CD14-positive monocyte (primary cell): ENCODE measurements around the gene TIMP2. TPM values are rescaled to one million over a fixed set of nuclear protein-coding genes. Genes with fewer than 3 reads are reported as not detected.
A peak's percentile ranks its signal among the peaks of the same experiment; 100 is the strongest.
"Not testable (repeated sequence)": the region's sequence is repeated elsewhere in the genome, so short reads cannot be mapped to it uniquely, and the experiment has no call there.

Source experiments
- DNase-seq, 3 donors: peaks; one replicate each; pipeline ENCODE4 v3.0.0-alpha.2; 2011 to 2022
- H2AFZ ChIP-seq: 2 replicates; pipeline ENCODE4 v1.6.0; 2012; ENCODE audit warnings: mild to moderate bottlenecking, low read depth, low read length, inconsistent platforms; ENCODE audit not compliant: insufficient read depth, poor library complexity, severe bottlenecking
- H3K27ac ChIP-seq, 2 donors: 1 replicate in 1 of 2; 2 replicates in 1 of 2; pipeline ENCODE4 v1.5.1; 2012 to 2013; ENCODE audit warnings: low read length in 2 of 2, control low read depth in 1 of 2, inconsistent platforms in 1 of 2, low read depth in 1 of 2, mild to moderate bottlenecking in 1 of 2
- H3K27me3 ChIP-seq, 2 donors: one replicate each; pipeline versions ENCODE4 v1.6.0 to v1.6.1; 2011 to 2013; ENCODE audit warnings: low read length in 2 of 2; ENCODE audit not compliant: control insufficient read depth in 2 of 2, insufficient read depth in 2 of 2
- H3K36me3 ChIP-seq, 2 donors: replicated peaks in 1 of 2; 1 replicate in 1 of 2; 2 replicates in 1 of 2; pipeline versions ENCODE4 v1.5.1 to v1.6.1; 2012 to 2013; ENCODE audit warnings: low read length in 2 of 2, control low read depth in 1 of 2, inconsistent platforms in 1 of 2, mild to moderate bottlenecking in 1 of 2; ENCODE audit not compliant: insufficient read depth in 2 of 2, control insufficient read depth in 1 of 2
- H3K4me1 ChIP-seq, 2 donors: 1 replicate in 1 of 2; 2 replicates in 1 of 2; pipeline versions ENCODE4 v1.5.1 to v1.6.1; 2012 to 2013; ENCODE audit warnings: low read length in 2 of 2, control low read depth in 1 of 2, inconsistent platforms in 1 of 2, mild to moderate bottlenecking in 1 of 2, moderate library complexity in 1 of 2; ENCODE audit not compliant: insufficient read depth in 2 of 2, control insufficient read depth in 1 of 2
- H3K4me2 ChIP-seq: replicated peaks from 2 replicates; pipeline ENCODE3; 2012; ENCODE audit warnings: low read length, moderate library complexity, mild to moderate bottlenecking; ENCODE audit not compliant: poor library complexity, severe bottlenecking; ENCODE audit errors: extremely low read depth
- H3K4me3 ChIP-seq, 3 experiments: fragments of 200-600 bp in 1 of 3; sonication (generic) in 1 of 3; replicated peaks in 1 of 3; 1 replicate in 2 of 3; 2 replicates in 1 of 3; pipeline ENCODE4 v1.5.1; 2011 to 2013; ENCODE audit warnings: low read length in 3 of 3, mild to moderate bottlenecking in 3 of 3, control low read depth in 2 of 3, low read depth in 2 of 3, inconsistent platforms in 1 of 3, moderate library complexity in 1 of 3
- H3K79me2 ChIP-seq: 2 replicates; pipeline ENCODE4 v1.6.0; 2012; ENCODE audit warnings: mild to moderate bottlenecking, control low read depth, inconsistent platforms, low read length, moderate library complexity; ENCODE audit not compliant: insufficient read depth
- H3K9ac ChIP-seq: 2 replicates; pipeline ENCODE4 v1.6.0; 2017; ENCODE audit warnings: low read length, mild to moderate bottlenecking; ENCODE audit not compliant: insufficient read depth, poor library complexity, severe bottlenecking
- H3K9me3 ChIP-seq, 2 donors: replicated peaks in 1 of 2; 1 replicate in 1 of 2; 2 replicates in 1 of 2; pipeline versions ENCODE4 v1.5.1 to v1.6.1; 2012 to 2013; ENCODE audit warnings: low read length in 2 of 2, control low read depth in 1 of 2; ENCODE audit not compliant: control insufficient read depth in 1 of 2, insufficient read depth in 1 of 2
- H4K20me1 ChIP-seq: 2 replicates; pipeline ENCODE4 v1.6.0; 2012; ENCODE audit warnings: mild to moderate bottlenecking, low read length, control low read depth, moderate library complexity; ENCODE audit not compliant: insufficient read depth
- H3K27ac Mint-ChIP-seq, 7 donors: one replicate each; pipeline ENCODE4 v1.8.0; 2020; ENCODE audit warnings: mild to moderate bottlenecking in 7 of 7, mixed read lengths in 7 of 7, moderate library complexity in 6 of 7, inconsistent platforms in 2 of 7
- H3K27me3 Mint-ChIP-seq, 3 donors: one replicate each; pipeline ENCODE4 v1.8.0; 2021 to 2022; ENCODE audit warnings: low read depth in 3 of 3, mild to moderate bottlenecking in 3 of 3, mixed read lengths in 3 of 3, moderate library complexity in 3 of 3, inconsistent platforms in 1 of 3
- H3K36me3 Mint-ChIP-seq, 2 donors: one replicate each; pipeline ENCODE4 v1.8.0; 2020; ENCODE audit warnings: mixed read lengths in 2 of 2, inconsistent platforms in 1 of 2, mild to moderate bottlenecking in 1 of 2
- H3K4me1 Mint-ChIP-seq: one replicate; pipeline ENCODE4 v1.8.0; 2020; ENCODE audit warnings: mild to moderate bottlenecking, mixed read lengths
- H3K4me3 Mint-ChIP-seq, 2 donors: one replicate each; pipeline ENCODE4 v1.8.0; 2020; ENCODE audit warnings: mild to moderate bottlenecking in 2 of 2, mixed read lengths in 2 of 2, moderate library complexity in 1 of 2
- H3K9me3 Mint-ChIP-seq, 7 donors: one replicate each; pipeline ENCODE4 v1.8.0; 2020 to 2022; ENCODE audit warnings: mixed read lengths in 7 of 7, mild to moderate bottlenecking in 6 of 7, moderate library complexity in 6 of 7, inconsistent platforms in 2 of 7
- CTCF ChIP-seq: fragments of 200-600 bp; IDR thresholded peaks from one replicate; pipeline ENCODE4 v1.8.0; 2022; ENCODE audit warnings: antibody characterized with exemption, mild to moderate bottlenecking
- WGBS: methylation state at CpG from one replicate; pipeline ENCODE4 v1.1.5; 2013; ENCODE audit warnings: missing lambda C conversion rate; ENCODE audit not compliant: insufficient coverage; 5-methylcytosine and 5-hydroxymethylcytosine counted together
- intact Hi-C, 2 donors: fragments of 100-400 bp; cut with micrococcal nuclease; formaldehyde crosslinking; loops; one replicate each; pipeline versions ENCODE4 v1.15.0 to v1.15.1; 2023
- polyA plus RNA-seq, 3 donors: library from polyadenylated mRNA; depleted of rRNA in 1 of 3; unstranded in 2 of 3; stranded (reverse) in 1 of 3; fragments of 300-500 nt in 2 of 3; fragments of >200 nt in 1 of 3; fragmentation: Illumina TruSeq in 2 of 3; gene quantifications; 1 replicate in 2 of 3; 2 replicates in 1 of 3; pipeline ENCODE4 v1.2.3, GENCODE V29; 2012 to 2021

TIMP2 gene
- polyA plus RNA-seq, 3 donors: 4.5 to 101 (median 6.4) TPM

DNA sequence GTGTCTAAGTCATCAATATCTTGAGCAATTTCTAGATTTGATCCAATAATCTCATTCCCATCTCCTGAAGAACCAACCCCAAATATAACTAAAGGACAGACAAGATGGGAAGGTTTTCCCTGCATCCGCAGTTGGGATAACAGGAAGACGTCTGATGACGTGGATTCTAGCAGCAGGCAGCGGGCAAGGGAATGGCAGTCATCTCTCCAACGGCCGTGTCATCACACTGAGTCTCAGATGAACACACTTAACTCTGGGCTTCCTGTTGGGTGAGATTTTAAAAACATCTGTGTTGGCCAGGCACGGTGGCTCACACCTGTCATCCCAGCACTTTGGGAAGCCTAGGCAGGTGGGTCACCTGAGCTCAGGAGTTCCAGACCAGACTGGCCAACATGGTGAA lies 20.9 kb upstream of the TIMP2 start:
- no peak for TF ChIP-seq CTCF
- Mint-ChIP-seq H3K4me3 (no peak overlapping the region), H3K9me3 (peaks cover 7 to 20% (median 17%) of the 10 kb centered on the region in 7 donors), H3K27me3 (peaks cover 0 to 8% (median 7%) of the 10 kb centered on the region in 3 donors), H3K4me1 (peaks cover 11% of the 10 kb centered on the region), H3K36me3 (peaks cover 3 to 6% of the 10 kb centered on the region in 2 donors), H3K27ac (peak overlapping the region in 1 of 7 donors; percentile 37)
- Histone ChIP-seq H3K4me3 (no peak overlapping the region), H3K4me2 (no peak overlapping the region), H3K79me2 (no peaks in the 10 kb centered on the region), H3K27ac (no peak overlapping the region), H3K36me3 (no peaks in the 10 kb centered on the region), H3K9ac (no peak overlapping the region), H2AFZ (no peak overlapping the region), H3K9me3 (peaks cover 14 to 17% of the 10 kb centered on the region in 2 donors), H4K20me1 (no peaks in the 10 kb centered on the region), H3K27me3 (no peaks in the 10 kb centered on the region), H3K4me1 (peaks cover 9 to 12% of the 10 kb centered on the region in 2 donors)
- intact Hi-C loops: no loop called here
- 82% methylated on average over 6 of the region's 7 CpGs for WGBS
- no peak for DNase-seq

DNA sequence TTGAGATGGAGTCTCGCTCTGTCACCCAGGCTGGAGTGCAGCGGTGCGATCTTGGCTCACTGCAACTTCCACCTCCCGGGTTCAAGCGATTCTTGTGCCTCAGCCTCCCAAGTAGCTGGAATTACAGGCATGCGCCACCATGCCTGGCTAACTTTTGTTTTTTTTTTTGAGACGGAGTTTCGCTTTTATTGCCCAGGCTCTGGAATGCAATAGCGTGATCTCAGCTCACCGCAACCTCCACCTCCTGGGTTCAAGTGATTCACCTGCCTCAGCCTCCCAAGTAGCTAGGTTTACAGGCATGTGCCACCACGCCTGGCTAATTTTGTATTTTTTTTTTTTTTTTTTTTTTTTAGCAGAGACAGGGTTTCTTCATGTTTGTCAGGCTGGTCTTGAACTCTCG lies 20.3 kb upstream of the TIMP2 start:
- H3K4me1 ChIP-seq: peaks cover 9 to 12% of the 10 kb centered on the region in 2 donors
- H3K27me3 Mint-ChIP-seq, H3K9ac ChIP-seq, H3K79me2 ChIP-seq, H3K27me3 ChIP-seq, H3K27ac ChIP-seq, H3K4me2 ChIP-seq, H3K36me3 Mint-ChIP-seq, H3K4me3 Mint-ChIP-seq, DNase-seq, H3K9me3 ChIP-seq, intact Hi-C loops, H3K4me3 ChIP-seq, H2AFZ ChIP-seq, H3K36me3 ChIP-seq, H4K20me1 ChIP-seq: not testable (repeated sequence)
- Mint-ChIP-seq H3K9me3 (peaks cover 2 to 13% (median 10%) of the 10 kb centered on the region in 7 donors), H3K27ac (peak overlapping the region in 1 of 7 donors; percentile 48), H3K4me1 (peaks cover 11% of the 10 kb centered on the region)
- WGBS: 94% methylated on average over 9 of the region's 12 CpGs
